NCI-H1417 (cell line): Measurements from ENCODE around the gene PRSS12.

Source experiments
- DNase-seq, 3 experiments: peaks; one replicate each; lab custom pipeline; 2025; lab: John Stamatoyannopoulos, UW

The PRSS12 gene

GRCh38 chr4:118356111-118356510, 3.3 kb upstream of the PRSS12 start:
- DNase-seq = no peak

GRCh38 chr4:118354913-118355312, 2.1 kb upstream of the PRSS12 start:
- no peak for DNase-seq

GRCh38 chr4:118353534-118354030, 779 bp upstream of the PRSS12 start:
- peak in 1 of 3 experiments; percentile 38 for DNase-seq

- peak; percentile 27 to 78 (median 69) for DNase-seq
Observed at GRCh38 chr4:118351851-118352827, 664 bp downstream of the PRSS12 start.

GRCh38 chr4:118350961-118351360, 1.8 kb downstream of the PRSS12 start:
- no peak for DNase-seq

- peak in 1 of 3 experiments; percentile 30 for DNase-seq
Observed at GRCh38 chr4:118348886-118349285, 3.9 kb downstream of the PRSS12 start.

GRCh38 chr4:118346495-118346894, 6.3 kb downstream of the PRSS12 start:
- no peak for DNase-seq

- no peak for DNase-seq
Observed at GRCh38 chr4:118345813-118346212, 7.0 kb downstream of the PRSS12 start.

GRCh38 chr4:118344801-118345200, 8.0 kb downstream of the PRSS12 start:
- DNase-seq = peak in 2 of 3 experiments; percentile 17 to 67

- DNase-seq = no peak
Observed at GRCh38 chr4:118343501-118343900, 9.3 kb downstream of the PRSS12 start.

- DNase-seq = peak in 1 of 3 experiments; percentile 55
Observed at GRCh38 chr4:118340109-118340508, 12.7 kb downstream of the PRSS12 start.

GRCh38 chr4:118338981-118339765, 13.6 kb downstream of the PRSS12 start:
- no peak for DNase-seq

- no peak for DNase-seq
Observed at GRCh38 chr4:118338518-118338917, 14.3 kb downstream of the PRSS12 start.

GRCh38 chr4:118337954-118338353, 14.8 kb downstream of the PRSS12 start:
- no peak for DNase-seq

GRCh38 chr4:118335774-118336173, 17.0 kb downstream of the PRSS12 start:
- no peak for DNase-seq

GRCh38 chr4:118335324-118335723, 17.5 kb downstream of the PRSS12 start:
- no peak for DNase-seq

GRCh38 chr4:118331352-118331751, 21.5 kb downstream of the PRSS12 start:
- no peak for DNase-seq

GRCh38 chr4:118329849-118330248, 23.0 kb downstream of the PRSS12 start:
- DNase-seq = no peak

- DNase-seq = peak in 2 of 3 experiments; percentile 54 to 74
Observed at GRCh38 chr4:118327554-118328241, 25.1 kb downstream of the PRSS12 start.

GRCh38 chr4:118326585-118326984, 26.2 kb downstream of the PRSS12 start:
- DNase-seq = no peak

- DNase-seq = no peak
Observed at GRCh38 chr4:118325431-118325830, 27.4 kb downstream of the PRSS12 start.
